GM21367 (cell line): Measurements from ENCODE around the gene CCDC188.

Experiments
- ATAC-seq: cut with Tn5 transposase; IDR thresholded peaks from one replicate; pipeline ENCODE4 v1.9.1; 2021; ENCODE audit not compliant: unreplicated experiment

Gene CCDC188

GRCh38 chr22:20135806-20136602, 14.9 kb downstream of the CCDC188 start:
- no peak for ATAC-seq

- ATAC-seq: no peak
These were observed 15.6 kb downstream of the CCDC188 start for GRCh38 chr22:20135265-20135664.

- ATAC-seq: no peak
These were observed 16.8 kb downstream of the CCDC188 start for GRCh38 chr22:20133930-20134549.

GRCh38 chr22:20132686-20133246, 18.1 kb downstream of the CCDC188 start:
- no peak for ATAC-seq

GRCh38 chr22:20131859-20132685, 18.8 kb downstream of the CCDC188 start:
- no peak for ATAC-seq

GRCh38 chr22:20131597-20131858, 19.3 kb downstream of the CCDC188 start, which contains the start of gene ZDHHC8:
Gene ZDHHC8 (plus strand): TSS chr22:20131804. CDS start chr22:20131948, 144 bp downstream.
- no peak for ATAC-seq

GRCh38 chr22:20130731-20131596, 19.9 kb downstream of the CCDC188 start:
- peak; percentile 47 for ATAC-seq

- no peak for ATAC-seq
These were observed 20.5 kb downstream of the CCDC188 start for GRCh38 chr22:20130319-20130718.

GRCh38 chr22:20129747-20130014, 21.2 kb downstream of the CCDC188 start:
- ATAC-seq: no peak

GRCh38 chr22:20128902-20129746, 21.7 kb downstream of the CCDC188 start:
- no peak for ATAC-seq

- ATAC-seq: no peak
These were observed 22.3 kb downstream of the CCDC188 start for GRCh38 chr22:20128619-20128901.

GRCh38 chr22:20127869-20128618, 22.8 kb downstream of the CCDC188 start:
- no peak for ATAC-seq

GRCh38 chr22:20127318-20127868, 23.5 kb downstream of the CCDC188 start:
- no peak for ATAC-seq

- no peak for ATAC-seq
These were observed 24.4 kb downstream of the CCDC188 start for GRCh38 chr22:20126284-20127029.

GRCh38 chr22:20125201-20126174, 25.4 kb downstream of the CCDC188 start:
- ATAC-seq: no peak

GRCh38 chr22:20124083-20124787, 26.6 kb downstream of the CCDC188 start:
- no peak for ATAC-seq
